Epithelial cell of esophagus (primary cell): ENCODE measurements around the gene AHI1.

ENCODE experiments used
- DNase-seq: peaks from one replicate; pipeline ENCODE4 v3.0.0; 2010; ENCODE audit warnings: low read depth
- H3K4me3 ChIP-seq: 2 replicates; pipeline ENCODE4 v1.5.1; 2011; ENCODE audit warnings: mild to moderate bottlenecking, low read length, control low read depth
- CTCF ChIP-seq: IDR thresholded peaks from 2 replicates; pipeline ENCODE4 v1.5.1; 2011; ENCODE audit warnings: low read depth, mild to moderate bottlenecking, low read length, control low read depth, inconsistent platforms; ENCODE audit not compliant: insufficient read depth; ENCODE audit errors: missing control alignments

The AHI1 gene

GRCh38 chr6:135534773-135535380 is 37.3 kb upstream of the AHI1 start:
- no peak overlapping the region for H3K4me3 ChIP-seq
- no peak for TF ChIP-seq CTCF
- DNase-seq, result no peak

- TF ChIP-seq CTCF, result no peak
- DNase-seq, result no peak
- no peak overlapping the region for H3K4me3 ChIP-seq
Measured at GRCh38 chr6:135532559-135532958, 35.0 kb upstream of the AHI1 start.

GRCh38 chr6:135531954-135532490 is 34.5 kb upstream of the AHI1 start:
- no peak for DNase-seq
- TF ChIP-seq CTCF, result no peak
- H3K4me3 ChIP-seq, result no peak overlapping the region

- no peak for TF ChIP-seq CTCF
- H3K4me3 ChIP-seq, result no peak overlapping the region
- no peak for DNase-seq
Measured at GRCh38 chr6:135530113-135530512, 32.6 kb upstream of the AHI1 start.

GRCh38 chr6:135527960-135528249 is 30.4 kb upstream of the AHI1 start:
- DNase-seq, result no peak
- TF ChIP-seq CTCF, result no peak

GRCh38 chr6:135527116-135527959 is 29.8 kb upstream of the AHI1 start:
- no peak overlapping the region for H3K4me3 ChIP-seq
- no peak for DNase-seq
- no peak for TF ChIP-seq CTCF

More at GRCh38 chr6:135527960-135528249, 30.4 kb upstream of the AHI1 start:
- no peak overlapping the region for H3K4me3 ChIP-seq
